ENCODE results near the gene MYO5A.
"Not testable (repeated sequence)": the region's sequence is repeated elsewhere in the genome, so short reads cannot be mapped to it uniquely, and the experiment has no call there.

MYO5A gene

DNA sequence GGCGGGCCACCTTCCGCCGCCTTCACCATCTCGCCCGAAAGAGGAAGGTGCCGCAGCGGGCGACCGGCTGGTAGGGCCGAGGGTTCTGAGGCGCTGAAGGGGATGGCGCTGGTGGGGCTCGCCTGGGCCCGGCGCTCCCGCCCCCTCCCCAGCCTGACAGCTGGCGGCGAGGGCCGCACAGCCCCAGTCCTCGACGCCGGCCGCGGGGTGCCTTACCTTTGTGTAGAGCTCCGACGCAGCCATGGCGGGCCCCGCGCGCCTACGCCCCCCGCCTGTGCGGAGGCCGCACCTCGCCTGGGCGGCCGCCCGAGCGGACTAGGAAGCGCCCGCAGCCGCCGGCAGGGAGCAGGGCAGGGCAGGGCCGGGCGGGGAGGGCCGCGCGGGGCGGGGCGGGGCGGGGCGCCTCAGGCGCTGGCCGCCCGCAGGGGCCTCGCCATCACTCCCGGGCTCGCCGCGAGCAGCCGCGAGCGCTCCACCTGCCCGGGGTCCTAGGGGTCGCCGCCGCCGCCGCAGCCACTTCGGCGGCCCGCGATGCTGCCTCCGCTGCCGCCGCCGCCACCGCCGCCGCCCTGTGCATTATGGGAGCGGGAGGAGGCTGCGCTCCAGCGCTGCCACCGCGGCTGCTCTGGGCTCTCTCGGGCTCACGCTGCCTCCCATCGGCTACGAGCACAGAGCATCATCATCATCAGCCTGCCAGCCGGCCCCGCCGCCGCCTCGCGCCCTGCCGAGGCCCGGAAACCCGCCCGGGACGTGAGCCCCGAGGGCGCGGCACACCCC is at the start of gene MYO5A:
Gene MYO5A (minus strand): TSS at position 317 of the 777 bp plus-strand sequence. CDS start 74 bp downstream, at position 243.
- peak; percentile 89 for DNase-seq (ENCODE audit: low spot score)

DNA sequence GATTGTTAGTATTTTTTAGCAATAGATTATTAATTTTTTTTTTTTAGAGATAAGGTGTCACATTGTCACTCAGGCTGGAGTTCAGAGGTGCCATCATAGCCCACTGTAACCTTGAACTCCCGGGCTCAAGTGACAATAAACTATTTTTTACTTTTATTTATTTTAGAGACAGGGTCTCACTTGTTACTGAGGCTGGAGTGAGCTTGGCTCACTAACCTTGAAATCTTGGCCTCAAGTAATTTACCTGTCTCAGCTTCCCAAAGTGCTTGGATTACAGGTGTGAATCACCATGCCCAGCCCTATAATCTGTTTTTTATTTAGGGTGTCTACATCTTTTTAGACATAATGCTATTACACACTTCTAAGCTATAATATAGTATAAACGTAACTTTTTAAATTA is 48.0 kb upstream of the MYO5A start:
- no peak for DNase-seq (ENCODE audit: low spot score)

DNA sequence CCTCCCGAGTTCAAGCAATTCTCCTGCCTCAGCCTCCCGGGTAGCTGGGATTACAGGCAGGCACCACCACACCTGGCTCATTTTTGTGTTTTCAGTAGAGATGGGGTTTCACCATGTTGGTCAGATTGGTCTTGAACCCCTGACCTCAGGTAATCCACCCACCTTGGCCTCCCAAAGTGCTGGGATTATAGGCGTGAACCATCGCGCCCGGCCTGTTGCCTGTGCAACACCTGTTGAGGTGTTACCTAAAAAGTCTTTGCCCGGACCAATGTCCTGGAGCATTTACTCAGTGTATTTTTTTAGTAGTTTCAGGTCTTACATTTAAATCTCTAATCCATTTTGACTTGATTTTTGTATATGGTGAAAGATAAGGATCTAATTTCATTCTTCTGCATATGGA is 46.9 kb upstream of the MYO5A start:
- DNase-seq (ENCODE audit: low spot score), result not testable (repeated sequence)

DNA sequence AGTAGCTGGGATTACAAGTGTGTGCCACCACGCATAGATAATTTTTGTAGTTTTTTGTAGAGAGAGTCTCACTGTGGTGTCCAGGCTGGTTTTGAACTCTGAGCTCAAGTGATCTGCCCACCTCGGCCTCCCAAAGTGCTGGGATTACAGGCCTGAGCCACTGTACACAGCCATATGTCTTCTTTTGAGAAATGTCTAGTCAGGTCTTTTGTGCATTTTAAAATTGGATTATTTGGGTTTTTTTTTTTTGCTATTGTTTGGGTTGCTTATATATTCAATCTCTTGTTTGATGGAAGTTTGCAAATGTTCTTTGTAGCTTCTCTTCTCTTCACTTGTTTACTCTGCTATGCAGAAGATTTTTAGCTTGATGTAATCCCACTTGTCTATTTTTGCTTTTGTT is 46.4 kb upstream of the MYO5A start:
- DNase-seq (ENCODE audit: low spot score), result no peak

DNA sequence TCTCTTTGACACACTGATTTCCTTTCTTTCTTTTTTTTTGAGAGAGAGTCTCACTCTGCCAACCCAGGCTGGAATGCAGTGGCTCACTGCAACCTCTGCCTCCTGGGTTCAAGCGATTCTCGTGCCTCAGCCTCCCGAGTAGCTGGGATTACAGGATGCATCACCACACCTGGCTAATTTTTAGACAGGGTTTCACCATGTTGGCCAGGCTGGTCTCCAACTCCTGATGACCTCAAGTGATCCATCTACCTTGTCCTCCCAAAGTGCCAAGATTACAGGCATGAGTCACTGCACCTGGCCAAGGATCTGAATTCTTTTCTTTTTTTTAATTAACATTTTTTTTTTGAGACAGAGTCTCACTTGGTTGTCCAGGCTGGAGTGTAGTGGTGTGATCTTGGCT is 45.9 kb upstream of the MYO5A start:
- DNase-seq (ENCODE audit: low spot score), result not testable (repeated sequence)

DNA sequence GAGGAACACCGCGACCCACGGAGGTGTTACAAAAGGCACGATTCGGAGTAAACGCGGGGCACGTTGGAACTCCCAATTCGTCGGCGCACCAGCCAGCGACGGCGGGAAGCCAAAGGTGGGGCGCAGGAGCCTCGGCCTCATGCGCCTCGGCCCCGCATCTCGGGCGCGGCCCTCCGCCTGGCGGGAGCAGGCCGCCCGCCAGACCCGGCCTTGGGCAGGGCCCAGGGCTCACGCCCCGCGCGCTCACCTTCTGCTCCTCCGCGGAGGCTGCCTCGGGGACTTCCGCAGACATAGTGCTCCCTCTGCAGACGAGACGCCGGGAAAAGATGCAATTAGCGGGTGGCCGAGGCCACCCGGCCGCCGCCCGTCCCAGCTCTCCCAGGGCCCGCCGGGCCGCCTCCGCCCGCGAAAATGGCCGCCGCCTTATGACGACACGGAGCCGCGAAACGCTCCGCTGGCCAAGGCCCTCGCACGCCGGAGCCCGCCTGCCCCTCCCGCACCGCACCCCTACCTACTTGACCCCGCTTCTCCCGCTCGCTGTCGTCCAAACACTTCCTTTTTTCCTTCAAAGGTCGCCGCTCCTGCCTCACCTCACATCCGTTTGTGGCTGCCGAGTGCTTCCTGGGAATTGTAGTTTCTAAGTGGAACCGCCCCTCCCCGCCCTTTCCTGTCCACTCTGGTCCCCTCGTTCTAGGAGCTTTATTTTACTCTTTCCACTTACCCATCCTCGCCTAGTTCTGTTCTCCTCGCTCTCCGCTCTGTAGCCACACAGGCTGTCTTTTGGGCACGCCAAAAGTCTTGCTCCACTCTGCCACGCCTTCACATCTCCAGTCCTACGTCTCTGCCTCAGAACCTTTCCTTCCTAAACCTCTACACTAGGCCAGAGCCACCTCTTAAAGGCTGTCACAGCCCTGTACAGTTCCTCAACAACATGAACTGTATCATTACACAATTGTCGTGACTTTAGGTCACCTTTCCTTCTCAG is 40.2 kb upstream of the MYO5A start, which contains the start of gene ARPP19:
Gene ARPP19 (minus strand): TSS at position 430 of the 985 bp plus-strand sequence. CDS start 138 bp downstream, at position 292.
- peak; percentile 96 for DNase-seq (ENCODE audit: low spot score)

DNA sequence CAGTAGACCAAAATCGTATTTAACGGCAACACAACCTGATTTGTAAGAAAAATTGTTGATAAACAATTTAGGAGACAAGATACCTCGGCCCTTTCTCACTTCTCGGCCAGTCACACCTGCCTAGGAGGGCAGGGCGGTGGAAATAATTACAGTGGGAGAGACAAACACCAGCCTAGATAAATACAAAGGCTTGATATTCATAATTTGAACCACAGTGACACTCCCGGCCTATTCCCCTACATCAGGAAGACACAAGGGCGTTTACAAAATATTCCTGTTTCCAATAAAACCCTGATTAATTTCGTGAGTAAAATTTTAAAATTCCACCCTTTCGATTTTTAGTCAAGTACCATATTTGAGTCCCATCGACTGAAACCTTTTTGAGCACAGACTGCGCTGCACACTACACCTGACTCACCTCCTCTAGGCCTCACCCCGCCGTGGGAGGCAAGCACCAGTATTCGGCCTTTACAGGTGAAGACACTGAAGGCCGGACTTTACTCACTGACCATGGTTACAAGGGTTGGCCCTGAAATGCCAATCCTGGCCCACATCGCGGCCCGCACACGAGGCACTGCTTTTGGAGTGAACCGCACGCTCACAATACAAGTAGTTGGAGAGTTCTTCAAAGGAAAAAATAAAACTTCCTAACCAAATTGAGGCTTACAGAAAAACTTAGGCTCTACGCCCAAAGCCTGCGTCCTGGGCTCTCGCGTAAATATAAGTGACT is 39.4 kb upstream of the MYO5A start:
- DNase-seq (ENCODE audit: low spot score), result peak; percentile 14

DNA sequence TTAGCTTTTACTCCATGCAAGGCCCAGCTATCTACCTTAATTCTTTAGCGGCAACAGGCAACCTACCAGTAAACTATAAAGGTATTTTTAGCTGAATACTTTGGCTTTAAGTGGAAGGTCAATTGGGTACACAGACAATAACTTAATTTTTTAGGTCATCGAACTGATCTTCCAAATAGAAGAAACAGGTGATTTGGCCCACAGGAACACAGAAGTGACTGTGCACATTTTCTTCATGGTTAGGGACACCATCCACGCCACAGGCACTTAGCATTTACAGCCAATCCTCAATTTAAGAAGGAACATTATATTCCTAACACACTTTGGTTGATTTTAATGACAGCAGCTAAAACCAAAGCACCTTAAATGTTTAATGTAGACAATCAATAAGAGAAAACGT is 38.2 kb upstream of the MYO5A start:
- DNase-seq (ENCODE audit: low spot score), result no peak

DNA sequence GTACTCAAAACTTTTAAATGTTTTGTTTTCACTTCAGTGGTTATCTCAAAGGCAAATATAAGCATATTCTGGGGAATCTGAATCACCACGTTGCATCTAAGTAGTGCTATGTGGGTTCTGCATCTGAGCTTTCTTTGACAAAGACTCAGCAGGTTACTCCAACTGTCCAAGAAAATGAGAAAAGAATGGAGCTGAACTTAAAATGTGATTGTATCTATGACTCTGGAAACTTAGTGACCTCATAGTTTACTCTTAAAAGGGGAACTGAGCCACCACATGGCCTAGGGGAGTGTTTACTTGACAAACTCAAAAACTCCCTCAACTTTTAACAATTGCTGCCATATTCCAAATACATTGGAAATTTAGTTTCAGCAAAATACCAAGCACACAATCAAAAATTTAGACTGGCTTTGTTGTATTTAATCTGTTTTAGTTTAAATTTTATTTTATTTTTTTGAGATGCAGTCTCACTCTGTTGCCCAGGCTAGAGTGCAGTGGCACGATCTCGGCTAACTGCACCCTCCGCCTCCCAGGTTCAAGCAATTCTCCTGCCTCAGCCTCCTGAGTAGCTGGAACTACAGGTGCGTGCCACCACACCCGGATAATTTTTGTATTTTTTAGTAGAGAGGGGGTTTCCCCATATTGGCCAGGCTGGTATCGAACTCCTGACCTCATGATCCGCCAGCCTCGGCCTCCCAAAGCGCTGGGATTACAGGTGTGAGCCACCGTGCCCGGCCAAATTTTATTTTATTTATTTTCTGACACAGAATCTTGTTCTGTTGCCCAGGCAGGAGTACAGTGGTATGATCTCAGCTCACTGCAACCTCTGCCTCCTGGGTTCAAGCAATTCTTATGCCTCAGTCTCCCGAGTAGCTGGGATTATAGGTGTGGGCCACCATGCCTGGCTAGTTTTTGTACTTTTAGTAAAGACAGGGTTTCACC is 37.0 kb upstream of the MYO5A start:
- DNase-seq (ENCODE audit: low spot score), result not testable (repeated sequence)

DNA sequence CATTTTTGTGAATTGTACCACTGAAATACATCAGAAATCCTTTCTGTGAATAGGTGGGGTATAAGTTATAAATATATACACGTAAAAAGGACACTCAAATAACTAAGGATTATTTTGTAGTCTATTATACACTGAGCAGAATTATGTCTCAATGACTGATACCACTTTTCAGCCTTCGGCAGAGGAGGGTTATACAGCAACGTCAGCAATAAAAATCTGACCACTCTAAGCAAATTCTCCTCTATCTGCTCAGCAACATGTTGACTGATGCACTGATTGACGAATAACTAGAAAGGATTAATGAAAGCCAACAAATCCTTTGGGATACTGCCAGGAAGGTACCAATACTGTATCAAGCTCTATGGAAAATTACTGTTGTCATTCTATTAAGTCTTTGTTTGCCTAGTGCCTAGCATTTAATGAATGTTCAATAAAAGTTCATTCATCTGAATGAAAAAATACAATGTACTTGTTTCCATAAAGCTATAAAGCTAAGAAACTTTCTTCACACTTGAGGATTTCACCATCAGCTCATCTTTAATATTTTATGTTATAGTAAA is 34.9 kb upstream of the MYO5A start:
- peak; percentile 13 for DNase-seq (ENCODE audit: low spot score)

DNA sequence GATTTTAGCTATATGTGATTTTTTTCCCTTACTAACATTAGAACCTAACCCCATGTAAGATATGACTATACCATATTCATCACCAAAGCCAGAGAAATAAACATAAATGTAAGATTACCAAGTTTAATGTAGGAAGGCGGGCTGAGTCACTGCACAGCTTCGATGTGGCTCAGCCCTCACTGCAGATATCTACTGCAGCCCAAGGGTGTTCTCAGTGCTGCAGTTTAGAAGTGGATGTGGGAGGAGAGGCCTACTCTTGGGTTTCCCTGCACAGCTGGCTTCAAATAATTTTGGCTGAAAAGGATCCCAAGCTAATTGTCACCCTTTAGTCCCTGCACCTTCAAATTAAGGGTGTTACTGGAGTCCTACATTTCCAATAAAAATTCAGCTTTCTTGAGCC is 30.9 kb upstream of the MYO5A start:
- peak; percentile 38 for DNase-seq (ENCODE audit: low spot score)

DNA sequence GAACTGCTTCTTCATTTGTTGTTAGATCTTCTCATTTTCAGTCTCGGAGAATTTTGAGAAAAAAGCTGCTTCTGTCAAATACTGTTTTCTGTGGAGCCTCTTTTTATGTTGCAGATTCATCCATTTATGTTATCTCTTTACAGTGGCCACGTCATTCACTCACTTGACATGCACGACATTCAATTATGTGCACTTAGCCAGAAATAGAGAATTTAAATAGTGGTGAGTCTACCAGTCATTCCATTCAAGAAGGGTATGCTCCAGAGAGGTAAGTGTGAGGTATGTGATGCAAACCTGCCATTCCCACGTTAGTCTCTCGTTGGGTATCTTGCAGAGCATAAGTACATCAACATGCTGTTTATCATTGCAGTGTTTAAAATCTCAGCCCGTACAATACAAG is 30.3 kb upstream of the MYO5A start:
- no peak for DNase-seq (ENCODE audit: low spot score)

DNA sequence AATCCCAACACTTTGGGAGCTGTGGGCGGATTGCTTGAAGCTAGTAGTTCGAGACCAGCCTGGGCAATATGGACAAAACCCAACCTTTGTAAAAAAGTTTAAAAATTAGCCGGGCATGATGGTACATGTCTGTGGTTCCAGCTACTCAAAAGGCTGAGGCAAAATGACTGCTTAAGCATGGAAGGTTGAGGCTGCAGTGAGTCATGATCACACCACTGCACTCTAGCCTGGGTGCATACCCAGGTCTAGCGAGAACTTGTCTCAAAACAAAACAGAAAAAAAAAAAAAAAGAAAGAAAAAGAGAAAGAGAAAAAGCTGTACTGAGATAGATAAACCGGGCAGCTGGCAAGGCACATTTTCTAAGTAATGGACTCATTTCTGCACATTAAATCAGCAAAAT is 29.5 kb upstream of the MYO5A start:
- no peak for DNase-seq (ENCODE audit: low spot score)

DNA sequence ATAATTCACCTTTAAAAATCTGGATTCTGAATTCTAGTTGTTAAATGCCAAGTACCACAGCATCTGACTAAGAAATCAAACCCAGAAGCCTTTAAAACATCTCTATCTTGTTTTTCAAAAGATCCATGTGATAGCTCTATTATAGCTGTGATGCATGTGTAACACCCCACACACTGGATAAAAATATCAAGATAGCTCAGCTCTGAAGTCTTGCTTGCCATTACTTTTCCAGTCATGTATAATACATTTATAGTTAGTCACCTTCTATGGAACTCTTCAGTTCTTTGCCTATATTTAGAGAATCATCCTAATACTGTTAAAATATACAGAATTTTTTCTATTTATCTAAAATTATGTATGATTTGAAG is 28.6 kb upstream of the MYO5A start:
- DNase-seq (ENCODE audit: low spot score), result peak; percentile 8

DNA sequence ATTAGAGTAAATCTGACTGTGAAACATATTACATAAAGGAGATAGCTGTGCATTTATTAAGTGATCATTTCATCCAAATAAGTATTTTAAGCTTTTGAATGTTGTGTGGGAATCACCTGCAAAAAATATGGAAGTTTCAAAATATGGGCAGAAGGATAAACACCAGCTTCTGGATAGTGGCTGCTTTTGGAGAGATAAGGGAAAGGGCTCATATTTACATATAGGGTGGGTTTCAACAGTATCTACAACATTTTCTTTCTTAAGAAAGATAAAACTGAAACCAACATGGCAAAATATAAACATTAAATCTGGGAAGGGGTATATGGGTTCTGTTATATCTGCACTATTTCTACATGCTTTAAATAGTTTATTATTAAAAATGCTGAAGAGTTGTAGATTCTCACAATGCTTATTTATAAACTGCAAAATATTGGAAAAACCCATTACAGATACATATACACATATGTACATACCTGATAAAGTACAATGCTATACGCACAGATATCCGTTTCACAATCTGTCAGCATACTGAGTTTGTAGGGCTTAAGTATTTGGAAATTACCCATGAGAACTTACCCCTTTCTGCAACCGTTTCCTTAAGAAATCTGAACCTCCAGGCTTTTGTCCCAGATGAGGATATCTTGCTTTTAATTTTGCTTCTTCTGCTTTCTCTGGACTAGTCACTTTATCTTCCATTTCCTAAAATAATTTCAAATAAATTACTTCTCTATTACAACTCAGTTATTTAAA is 28.0 kb upstream of the MYO5A start:
- no peak for DNase-seq (ENCODE audit: low spot score)

DNA sequence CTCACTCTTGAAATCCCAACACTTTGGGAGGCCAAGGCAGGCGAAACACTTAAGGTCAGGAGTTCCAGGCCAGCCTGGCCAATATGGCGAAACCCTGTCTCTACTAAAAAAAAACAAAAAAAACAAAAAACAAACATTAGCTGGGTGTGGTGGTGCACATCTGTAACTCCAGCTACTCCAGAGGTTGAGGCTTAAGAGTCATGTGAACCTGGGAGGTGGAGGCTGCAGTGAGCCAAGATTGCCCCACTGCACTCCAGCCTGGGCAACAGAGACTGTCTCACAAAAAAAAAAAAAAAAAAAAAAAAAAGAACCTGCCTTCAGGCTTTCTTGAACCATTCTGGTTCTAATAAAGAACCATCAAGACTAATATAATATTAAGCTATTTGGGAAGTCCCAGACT is 23.6 kb upstream of the MYO5A start:
- no peak for DNase-seq (ENCODE audit: low spot score)

DNA sequence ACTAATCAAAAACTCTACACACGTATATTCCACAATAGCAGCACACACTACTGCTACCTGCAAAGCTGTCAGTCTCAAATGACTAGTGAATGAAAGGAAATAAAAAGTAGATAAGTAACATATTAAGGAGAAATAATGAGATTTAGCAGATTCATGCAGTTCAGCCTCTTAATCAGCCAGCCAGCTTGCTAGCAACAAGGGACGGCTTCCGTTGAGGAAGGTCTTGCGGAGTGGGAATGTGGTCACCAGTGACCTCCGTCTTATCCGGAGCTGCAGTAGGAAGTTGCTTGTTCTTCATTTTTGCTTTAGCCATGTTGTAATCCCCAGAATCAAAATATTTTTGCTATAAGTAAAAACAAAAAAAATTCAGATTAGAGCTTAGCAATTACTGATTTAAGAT is 23.1 kb upstream of the MYO5A start:
- peak; percentile 60 for DNase-seq (ENCODE audit: low spot score)

DNA sequence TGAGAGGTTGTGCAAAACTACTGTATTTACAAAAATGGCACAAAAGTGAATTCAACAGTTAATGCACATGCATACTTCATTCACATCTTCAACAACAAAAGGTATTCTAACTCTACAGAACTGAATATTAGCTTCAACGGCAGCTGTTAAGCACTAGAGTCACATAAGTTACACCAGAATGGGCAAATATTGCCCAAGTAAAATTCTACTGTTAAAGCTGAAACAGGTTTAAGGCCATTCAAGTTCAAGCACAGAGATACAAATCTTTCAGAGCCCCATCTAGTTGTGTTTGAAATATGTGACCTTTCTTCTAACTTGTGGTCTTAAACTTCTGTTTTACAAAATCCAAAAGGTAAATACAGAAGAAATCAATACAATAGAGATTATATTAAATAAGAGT is 22.5 kb upstream of the MYO5A start:
- not testable (repeated sequence) for DNase-seq (ENCODE audit: low spot score)

DNA sequence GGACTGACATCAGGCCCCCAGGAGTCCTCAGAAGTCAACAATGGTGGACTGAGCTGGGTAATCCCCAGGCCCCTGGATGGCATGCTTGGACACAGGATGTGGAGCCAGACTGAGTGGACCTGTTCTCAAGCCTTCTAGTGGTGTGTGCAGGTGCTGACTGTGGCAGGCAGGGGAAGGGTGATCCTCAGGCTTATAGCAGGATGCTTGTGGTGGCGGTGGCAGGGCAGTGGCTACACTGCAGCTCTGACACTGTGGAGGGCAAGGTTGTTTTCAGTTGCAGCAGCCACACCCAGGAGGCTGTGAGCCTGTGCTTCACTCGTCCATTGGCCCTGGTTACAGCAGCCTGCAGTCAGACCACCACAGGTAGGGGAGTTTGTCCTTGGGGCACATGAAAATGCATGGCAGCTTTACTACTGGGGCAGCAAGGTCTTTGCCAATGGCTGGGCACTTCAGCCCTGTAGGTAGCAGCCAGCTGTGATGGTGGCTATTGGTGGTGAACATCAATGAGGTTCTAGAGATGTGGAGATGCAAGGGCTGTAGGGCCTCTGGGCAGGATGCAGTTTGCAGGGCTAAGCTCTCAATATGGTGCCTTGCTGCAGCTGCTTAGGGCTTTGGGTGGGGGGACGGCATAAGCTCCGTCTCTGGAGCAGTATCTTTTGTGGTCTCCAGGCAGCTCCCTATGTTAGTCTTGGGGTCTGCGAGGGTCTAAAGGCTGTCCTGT is 17.5 kb upstream of the MYO5A start:
- DNase-seq (ENCODE audit: low spot score), result no peak
